ENCODE measurements around the gene GLB1L3.
A peak's percentile ranks its signal among the peaks of the same experiment; 100 is the strongest.
"Not testable (repeated sequence)": the region's sequence is repeated elsewhere in the genome, so short reads cannot be mapped to it uniquely, and the experiment has no call there.

The GLB1L3 gene

GRCh38 chr11:134313821-134314607, 37.8 kb downstream of the GLB1L3 start:
- no peak for DNase-seq (ENCODE audit: low spot score)

GRCh38 chr11:134317103-134317502, 40.9 kb downstream of the GLB1L3 start:
- DNase-seq (ENCODE audit: low spot score): no peak

GRCh38 chr11:134321373-134321772, 45.2 kb downstream of the GLB1L3 start:
- not testable (repeated sequence) for DNase-seq (ENCODE audit: low spot score)

- no peak for DNase-seq (ENCODE audit: low spot score)
Measured at GRCh38 chr11:134322553-134322952, 46.4 kb downstream of the GLB1L3 start.

GRCh38 chr11:134328433-134328832, 52.3 kb downstream of the GLB1L3 start:
- no peak for DNase-seq (ENCODE audit: low spot score)

GRCh38 chr11:134330611-134331353, 54.6 kb downstream of the GLB1L3 start:
- DNase-seq (ENCODE audit: low spot score): no peak

GRCh38 chr11:134331354-134332188, 55.4 kb downstream of the GLB1L3 start, which contains the start of gene GLB1L2:
GLB1L2 (plus strand) TSS chr11:134331988; CDS start chr11:134332062, 74 bp downstream.
- peak; percentile 80 for DNase-seq (ENCODE audit: low spot score)

GRCh38 chr11:134332189-134332631, 56.0 kb downstream of the GLB1L3 start:
- peak; percentile 45 for DNase-seq (ENCODE audit: low spot score)

- DNase-seq (ENCODE audit: low spot score): no peak
Measured at GRCh38 chr11:134332782-134333181, 56.6 kb downstream of the GLB1L3 start.

GRCh38 chr11:134333312-134333711, 57.1 kb downstream of the GLB1L3 start:
- peak; percentile 18 for DNase-seq (ENCODE audit: low spot score)

GRCh38 chr11:134333946-134334345, 57.8 kb downstream of the GLB1L3 start:
- peak; percentile 18 for DNase-seq (ENCODE audit: low spot score)

- DNase-seq (ENCODE audit: low spot score): no peak
Measured at GRCh38 chr11:134334796-134335571, 58.8 kb downstream of the GLB1L3 start.

- no peak for DNase-seq (ENCODE audit: low spot score)
Measured at GRCh38 chr11:134337051-134337450, 60.9 kb downstream of the GLB1L3 start.

GRCh38 chr11:134338068-134338467, 61.9 kb downstream of the GLB1L3 start:
- no peak for DNase-seq (ENCODE audit: low spot score)

- DNase-seq (ENCODE audit: low spot score): no peak
Measured at GRCh38 chr11:134338654-134339053, 62.5 kb downstream of the GLB1L3 start.

- no peak for DNase-seq (ENCODE audit: low spot score)
Measured at GRCh38 chr11:134339756-134340155, 63.6 kb downstream of the GLB1L3 start.

- no peak for DNase-seq (ENCODE audit: low spot score)
Measured at GRCh38 chr11:134340354-134340964, 64.3 kb downstream of the GLB1L3 start.

GRCh38 chr11:134341805-134342571, 65.8 kb downstream of the GLB1L3 start:
- no peak for DNase-seq (ENCODE audit: low spot score)

GRCh38 chr11:134342572-134343340, 66.6 kb downstream of the GLB1L3 start:
- no peak for DNase-seq (ENCODE audit: low spot score)

All from RKO (cell line).